ENCODE data around the gene IP6K1. TPM values are rescaled to one million over a fixed set of nuclear protein-coding genes. Genes with fewer than 3 reads are reported as not detected.
"Not testable (repeated sequence)": the region's sequence is repeated elsewhere in the genome, so short reads cannot be mapped to it uniquely, and the experiment has no call there.

IP6K1 gene
- total RNA-seq, 4 donors from 2014 or later: 13.5 to 22.2 (median 19.5) TPM

- Histone ChIP-seq H3K27ac (no peak overlapping the region), H3K9me3 (no peaks in the 10 kb centered on the region), H3K4me3 (no peak overlapping the region), H3K36me3 (peaks cover 0 to 8% of the 10 kb centered on the region in 2 donors), H3K4me1 (peaks cover 9 to 20% of the 10 kb centered on the region in 2 donors), H3K27me3 (no peaks in the 10 kb centered on the region)
- no peak for ATAC-seq
- TF ChIP-seq POLR2A (IDR thresholded peaks at IDR 0.05): no peak
- TF ChIP-seq CTCF (IDR thresholded peaks at IDR 0.05 in 4 of 5, conservative IDR thresholded peaks at IDR 0.05 in 1 of 5): no peak
- in situ Hi-C loops (cut with MboI; ENCODE audit: low sequenced_read_pairs in 4 of 4) (no loop called here), intact Hi-C loops (cut with DNase I; ENCODE audit: low total_unique reads) (loop anchor here (10.0 kb wide), 1 partner anchor 935 kb away; the partner anchor contains the start of gene PRKAR2A)
- no peak for DNase-seq
These were observed 6.8 kb downstream of the IP6K1 start for GRCh38 chr3:49779358-49780079.

GRCh38 chr3:49776101-49776500 lies 10.2 kb downstream of the IP6K1 start:
- H3K36me3 ChIP-seq; H3K9me3 ChIP-seq; ATAC-seq; DNase-seq; intact Hi-C loops (cut with DNase I; ENCODE audit: low total_unique reads); H3K4me3 ChIP-seq; in situ Hi-C loops (cut with MboI; ENCODE audit: low sequenced_read_pairs in 4 of 4); H3K27ac ChIP-seq; H3K27me3 ChIP-seq: not testable (repeated sequence)
- peaks cover 8 to 17% of the 10 kb centered on the region in 2 donors for H3K4me1 ChIP-seq

DNA sequence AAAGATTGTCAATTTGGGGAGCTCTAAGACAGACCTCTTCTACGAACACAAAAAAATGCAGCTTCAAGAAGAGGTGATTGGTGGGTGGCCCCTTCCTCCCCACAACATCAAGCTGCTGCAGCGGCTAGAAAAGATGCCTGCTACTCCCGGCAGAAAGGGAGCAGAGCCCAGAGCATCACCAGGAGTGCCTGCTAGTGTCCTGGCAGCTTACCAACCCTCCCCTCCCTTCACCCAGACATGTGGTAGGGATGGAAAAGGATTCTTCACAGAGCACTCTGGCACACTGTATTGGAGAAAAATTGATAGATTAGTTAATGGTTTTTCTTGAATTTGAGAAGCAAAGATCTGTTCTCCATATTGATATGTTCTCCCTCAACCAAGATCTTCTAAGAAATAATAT lies 10.8 kb downstream of the IP6K1 start:
- no peak for ATAC-seq
- Histone ChIP-seq H3K4me3 (no peak overlapping the region), H3K4me1 (peaks cover 6 to 12% of the 10 kb centered on the region in 2 donors), H3K27ac (no peak overlapping the region), H3K36me3 (peaks cover 0 to 3% of the 10 kb centered on the region in 2 donors), H3K27me3 (no peaks in the 10 kb centered on the region), H3K9me3 (no peaks in the 10 kb centered on the region)
- DNase-seq: no peak
- intact Hi-C loops (cut with DNase I; ENCODE audit: low total_unique reads): no loop called here
- TF ChIP-seq POLR2A (IDR thresholded peaks at IDR 0.05) (no peak), CTCF (IDR thresholded peaks at IDR 0.05 in 4 of 5, conservative IDR thresholded peaks at IDR 0.05 in 1 of 5) (no peak)
- in situ Hi-C loops (cut with MboI; ENCODE audit: low sequenced_read_pairs in 4 of 4): no loop called here

- H3K4me3 ChIP-seq: no peak overlapping the region
- peaks cover 3 to 4% of the 10 kb centered on the region in 2 donors for H3K4me1 ChIP-seq
- TF ChIP-seq POLR2A (IDR thresholded peaks at IDR 0.05) (no peak), CTCF (IDR thresholded peaks at IDR 0.05 in 4 of 5, conservative IDR thresholded peaks at IDR 0.05 in 1 of 5) (no peak)
- intact Hi-C loops (cut with DNase I; ENCODE audit: low total_unique reads): no loop called here
- no peaks in the 10 kb centered on the region for H3K36me3 ChIP-seq
- ATAC-seq: no peak
- H3K27me3 ChIP-seq: no peaks in the 10 kb centered on the region
- no peak overlapping the region for H3K27ac ChIP-seq
- in situ Hi-C loops (cut with MboI; ENCODE audit: low sequenced_read_pairs in 4 of 4): no loop called here
- H3K9me3 ChIP-seq: no peaks in the 10 kb centered on the region
- no peak for DNase-seq
These were observed 13.6 kb downstream of the IP6K1 start for GRCh38 chr3:49772703-49773102.

GRCh38 chr3:49771340-49771938 lies 14.9 kb downstream of the IP6K1 start:
- in situ Hi-C loops (cut with MboI; ENCODE audit: low sequenced_read_pairs in 4 of 4): no loop called here
- no peak for TF ChIP-seq POLR2A (IDR thresholded peaks at IDR 0.05)
- no peak for TF ChIP-seq CTCF (IDR thresholded peaks at IDR 0.05 in 4 of 5, conservative IDR thresholded peaks at IDR 0.05 in 1 of 5)
- Histone ChIP-seq H3K4me3 (no peak overlapping the region), H3K27me3 (no peaks in the 10 kb centered on the region), H3K27ac (no peak overlapping the region), H3K4me1 (peaks cover 3 to 4% of the 10 kb centered on the region in 2 donors), H3K9me3 (no peaks in the 10 kb centered on the region), H3K36me3 (no peaks in the 10 kb centered on the region)
- intact Hi-C loops (cut with DNase I; ENCODE audit: low total_unique reads): no loop called here
- ATAC-seq: no peak
- no peak for DNase-seq

Measured in gastrocnemius medialis (tissue), 4 donors.